GM12891 (cell line): ENCODE measurements around the gene EIPR1.
"Not testable (repeated sequence)": the region's sequence is repeated elsewhere in the genome, so short reads cannot be mapped to it uniquely, and the experiment has no call there.

ENCODE experiments used
- DNase-seq: peaks from one replicate; pipeline ENCODE4 v3.0.0; 2011; ENCODE audit warnings: low spot score; ENCODE audit not compliant: insufficient read length
- FAIRE-seq: peaks from 2 replicates; lab custom pipeline; 2011; peaks lifted over from hg19 to GRCh38; lab: Jason Lieb, UNC
- PAX5 ChIP-seq: IDR thresholded peaks from 2 replicates; pipeline ENCODE4 v1.6.1; 2011; ENCODE audit warnings: low read length, moderate library complexity, mild to moderate bottlenecking; ENCODE audit not compliant: insufficient read depth, severe bottlenecking
- POLR2A ChIP-seq: IDR thresholded peaks from 2 replicates; pipeline ENCODE4 v1.6.1; 2011; ENCODE audit warnings: low read depth, low read length, control low read depth
- POLR2AphosphoS5 ChIP-seq: IDR thresholded peaks from 2 replicates; pipeline ENCODE4 v1.6.1; 2011; ENCODE audit warnings: low read depth, low read length, control low read depth
- POU2F2 ChIP-seq: IDR thresholded peaks from 2 replicates; pipeline ENCODE4 v1.6.1; 2011; ENCODE audit warnings: low read depth, mild to moderate bottlenecking, control low read depth, low read length, moderate library complexity
- SPI1 ChIP-seq: IDR thresholded peaks from 2 replicates; pipeline ENCODE4 v1.6.1; 2011; ENCODE audit warnings: low read depth, low read length, control low read depth
- TAF1 ChIP-seq: IDR thresholded peaks from 2 replicates; pipeline ENCODE4 v1.6.1; 2011; ENCODE audit warnings: low read depth, low read length, control low read depth

The EIPR1 gene

DNA sequence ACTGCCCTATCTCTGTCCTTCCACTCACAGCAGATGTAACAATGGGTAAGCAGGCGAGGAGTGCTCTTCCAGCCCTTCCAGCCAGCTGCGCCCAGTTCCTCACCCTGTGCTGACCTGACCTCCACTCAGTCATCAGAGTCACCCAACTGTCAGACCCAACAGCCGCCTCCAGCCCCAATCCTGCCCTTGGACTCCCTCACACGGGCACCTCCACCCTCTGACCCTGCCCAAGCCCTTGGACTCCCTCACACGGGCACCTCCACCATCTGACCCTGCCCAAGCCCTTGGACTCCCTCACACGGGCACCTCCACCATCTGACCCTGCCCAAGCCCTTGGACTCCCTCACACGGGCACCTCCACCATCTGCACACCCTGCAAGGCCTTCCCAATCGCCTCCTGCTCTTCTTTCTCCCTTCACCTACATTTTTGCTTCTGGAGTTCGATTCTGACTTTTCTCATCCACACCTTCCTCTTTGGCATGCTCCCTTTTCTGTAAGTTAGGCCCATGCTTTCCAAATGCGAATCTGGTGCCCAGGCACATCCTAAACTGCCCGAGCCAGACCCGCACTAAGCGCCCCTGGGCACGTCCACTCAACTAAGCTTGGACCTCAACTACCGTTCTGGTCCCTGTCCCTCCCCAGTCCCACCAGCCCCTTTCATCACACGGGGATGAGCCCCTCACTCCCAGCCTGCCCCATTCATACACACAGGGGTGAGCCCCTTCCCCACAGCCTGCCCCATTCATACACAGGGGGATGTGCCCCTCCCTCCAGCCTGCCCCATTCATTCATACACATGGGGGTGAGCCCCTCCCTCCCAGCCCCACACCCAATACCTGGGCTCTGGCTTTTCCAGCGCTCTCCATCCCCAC, 15.9 kb downstream of the EIPR1 start:
- FAIRE-seq (no peak), DNase-seq (no peak)
- no peak for TF ChIP-seq SPI1
- no peak for TF ChIP-seq POLR2AphosphoS5
- no peak for TF ChIP-seq POLR2A
- TF ChIP-seq PAX5 = no peak

- no peak for TF ChIP-seq POLR2A
- no peak for TF ChIP-seq PAX5
- no peak for TF ChIP-seq TAF1
- TF ChIP-seq POU2F2 = no peak
- TF ChIP-seq POLR2AphosphoS5 = no peak
- no peak for TF ChIP-seq SPI1
- DNase-seq (no peak), FAIRE-seq (no peak)
Observed at GRCh38 chr2:3357926-3358325, 19.7 kb downstream of the EIPR1 start.

DNA sequence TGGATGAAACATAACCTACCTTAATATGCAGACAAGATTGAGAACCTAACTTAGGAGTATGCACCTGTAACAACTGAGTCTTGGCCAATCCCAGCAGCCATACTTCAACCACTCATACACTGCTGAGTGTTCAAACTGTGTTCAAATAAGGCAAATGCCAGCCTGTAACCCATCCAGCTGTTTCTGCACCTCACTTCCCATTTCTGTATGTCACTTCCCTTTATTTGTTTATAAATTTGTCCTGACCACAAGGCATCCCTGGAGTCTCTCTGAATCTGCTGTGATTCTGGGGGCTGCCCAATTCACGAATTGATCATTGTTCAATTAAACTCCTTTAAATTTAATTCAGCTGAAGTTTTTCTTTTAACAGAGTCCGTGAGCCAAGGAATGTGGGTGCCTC, 20.2 kb downstream of the EIPR1 start:
- TF ChIP-seq SPI1 = peak; percentile 57; the same call in 1 of the 2 replicates
- not testable (repeated sequence) for FAIRE-seq

GRCh38 chr2:3356799-3357198, 20.8 kb downstream of the EIPR1 start:
- FAIRE-seq (no peak), DNase-seq (no peak)

More for the DNA sequence above, 20.2 kb downstream of the EIPR1 start:
- DNase-seq = not testable (repeated sequence)

GRCh38 chr2:3355951-3356569, 21.6 kb downstream of the EIPR1 start:
- no peak for FAIRE-seq
- DNase-seq = no peak
- TF ChIP-seq SPI1 = no peak
- TF ChIP-seq PAX5 = no peak
- TF ChIP-seq POU2F2 = no peak
- TF ChIP-seq TAF1 = no peak
- TF ChIP-seq POLR2AphosphoS5 = no peak
- no peak for TF ChIP-seq POLR2A

More at GRCh38 chr2:3356799-3357198, 20.8 kb downstream of the EIPR1 start:
- TF ChIP-seq PAX5 (no peak), SPI1 (no peak), POLR2AphosphoS5 (no peak), POLR2A (no peak), POU2F2 (no peak), TAF1 (no peak)

GRCh38 chr2:3354986-3355385, 22.6 kb downstream of the EIPR1 start:
- DNase-seq = no peak
- TF ChIP-seq POU2F2 (no peak), SPI1 (no peak), POLR2AphosphoS5 (no peak), PAX5 (no peak), TAF1 (no peak), POLR2A (no peak)

DNA sequence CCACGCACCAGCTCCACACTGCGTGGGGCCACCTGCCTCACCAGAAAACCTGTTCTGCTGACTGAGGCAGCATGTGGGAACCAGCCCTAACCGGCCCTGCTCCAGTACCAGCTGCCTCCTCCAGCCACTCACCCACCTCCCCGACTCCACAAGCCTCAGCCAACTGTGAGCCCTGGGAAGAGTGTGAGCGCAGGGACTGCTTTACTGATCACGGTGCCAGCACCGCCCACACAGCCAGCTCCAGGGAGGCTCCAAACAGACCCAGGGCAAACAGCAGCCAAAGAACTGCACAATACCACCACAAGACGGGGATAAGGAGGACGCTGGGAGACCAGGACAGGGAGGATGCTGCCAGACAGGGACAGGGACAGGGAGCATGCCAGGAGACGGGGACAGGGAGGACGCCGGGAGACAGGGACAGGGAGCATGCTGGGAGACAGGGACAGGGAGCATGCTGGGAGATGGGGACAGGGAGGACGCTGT, 28.4 kb downstream of the EIPR1 start:
- DNase-seq (no peak), FAIRE-seq (no peak)
- TF ChIP-seq PAX5 (no peak), POLR2A (no peak), SPI1 (no peak), POU2F2 (no peak), POLR2AphosphoS5 (no peak), TAF1 (no peak)

More at GRCh38 chr2:3354986-3355385, 22.6 kb downstream of the EIPR1 start:
- no peak for FAIRE-seq

DNA sequence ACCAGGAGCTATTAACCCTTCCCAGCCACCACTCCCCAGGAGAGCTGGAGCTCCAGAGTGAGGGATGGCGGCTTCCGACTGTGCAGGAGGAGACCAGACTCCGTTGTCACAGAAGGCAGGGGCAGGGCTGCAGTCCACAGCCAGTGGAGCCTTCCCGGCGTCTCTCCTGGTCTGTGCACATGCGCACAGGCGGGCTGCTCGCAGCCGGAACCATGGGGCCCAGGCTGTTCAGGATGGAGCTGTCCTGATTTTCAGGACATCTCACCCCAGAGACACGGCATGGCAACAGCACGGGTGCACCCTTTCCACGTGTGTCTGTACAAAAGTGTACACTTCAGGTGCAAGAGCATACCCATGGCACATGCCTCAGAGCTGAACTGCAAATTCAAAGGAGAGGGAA, 28.9 kb downstream of the EIPR1 start:
- TF ChIP-seq TAF1 (no peak), SPI1 (no peak), POLR2AphosphoS5 (no peak), POU2F2 (no peak), PAX5 (no peak)
- no peak for DNase-seq

DNA sequence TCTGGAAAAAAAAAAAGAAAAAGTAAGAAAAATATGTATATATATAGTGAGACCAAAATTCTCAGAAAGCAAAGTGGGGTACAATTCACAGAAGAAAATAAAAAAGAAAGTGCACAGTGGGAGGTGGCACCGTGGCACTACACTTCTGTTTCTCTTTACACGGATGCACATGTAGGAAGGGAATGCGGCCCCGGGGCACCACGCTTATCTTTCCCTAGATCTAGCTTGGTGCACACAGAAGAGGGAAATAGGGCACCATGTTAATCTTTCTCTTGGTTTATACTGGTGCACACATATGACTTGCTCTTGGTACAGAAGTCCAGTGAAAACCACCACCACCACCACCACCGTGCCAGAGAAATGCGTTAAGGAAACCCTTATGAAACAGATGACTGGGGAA, 32.0 kb downstream of the EIPR1 start:
- DNase-seq (no peak), FAIRE-seq (no peak)
- no peak for TF ChIP-seq POLR2AphosphoS5
- TF ChIP-seq POU2F2 = no peak
- no peak for TF ChIP-seq PAX5
- no peak for TF ChIP-seq POLR2A
- no peak for TF ChIP-seq SPI1
- TF ChIP-seq TAF1 = no peak

More for the DNA sequence above, 28.9 kb downstream of the EIPR1 start:
- no peak for FAIRE-seq

GRCh38 chr2:3344897-3345296, 32.7 kb downstream of the EIPR1 start:
- DNase-seq = no peak
- no peak for FAIRE-seq
- TF ChIP-seq TAF1 (no peak), POLR2A (no peak), PAX5 (no peak)

DNA sequence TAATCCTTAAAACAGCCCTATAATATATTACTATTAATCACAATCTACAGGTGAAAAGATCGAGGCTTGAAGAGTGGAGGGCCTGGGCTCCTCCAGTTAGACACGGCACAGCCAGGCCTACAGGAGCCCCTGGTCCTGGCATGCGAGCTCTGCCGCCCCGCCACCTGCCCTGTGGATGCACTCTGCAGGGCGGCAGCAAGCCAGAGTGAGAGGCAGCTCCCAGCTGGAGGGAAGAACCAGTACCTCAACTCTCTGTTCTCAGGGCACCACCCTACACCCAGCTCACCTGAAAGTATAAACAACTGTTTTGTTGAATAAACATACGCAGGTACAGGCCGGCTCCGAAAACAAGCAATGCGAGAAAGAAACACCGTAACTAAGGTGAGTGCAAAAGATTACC, 34.6 kb downstream of the EIPR1 start:
- no peak for FAIRE-seq
- TF ChIP-seq TAF1 = no peak
- no peak for TF ChIP-seq POU2F2
- no peak for TF ChIP-seq POLR2AphosphoS5
- no peak for TF ChIP-seq SPI1
- no peak for TF ChIP-seq PAX5
- no peak for TF ChIP-seq POLR2A
- no peak for DNase-seq
